SKM-1 treated with dmso at 0.1 percent for 144 hours (cell line): Measurements from ENCODE around the gene GALNT10.

Experiments used
- DNase-seq: peaks from one replicate; lab custom pipeline; 2025; ENCODE audit not compliant: unreplicated experiment; lab: John Stamatoyannopoulos, UW

Gene GALNT10

GRCh38 chr5:154262342-154262741 lies 71.8 kb downstream of the GALNT10 start:
- DNase-seq: no peak

GRCh38 chr5:154264549-154265196 lies 74.1 kb downstream of the GALNT10 start:
- no peak for DNase-seq

GRCh38 chr5:154265197-154265773 lies 74.8 kb downstream of the GALNT10 start:
- DNase-seq: no peak

- no peak for DNase-seq
Measured at GRCh38 chr5:154267516-154267915, 77.0 kb downstream of the GALNT10 start.

GRCh38 chr5:154268073-154268472 lies 77.5 kb downstream of the GALNT10 start:
- no peak for DNase-seq

- no peak for DNase-seq
Measured at GRCh38 chr5:154269414-154269813, 78.9 kb downstream of the GALNT10 start.

- DNase-seq: no peak
Measured at GRCh38 chr5:154271466-154271865, 80.9 kb downstream of the GALNT10 start.

GRCh38 chr5:154271936-154272514 lies 81.5 kb downstream of the GALNT10 start:
- DNase-seq: no peak

GRCh38 chr5:154273028-154273617 lies 82.6 kb downstream of the GALNT10 start:
- DNase-seq: no peak

- DNase-seq: peak; percentile 23
Measured at GRCh38 chr5:154273963-154274827, 83.7 kb downstream of the GALNT10 start.

- DNase-seq: no peak
Measured at GRCh38 chr5:154274828-154275185, 84.3 kb downstream of the GALNT10 start.

- no peak for DNase-seq
Measured at GRCh38 chr5:154275566-154275965, 85.0 kb downstream of the GALNT10 start.

- DNase-seq: no peak
Measured at GRCh38 chr5:154276261-154276972, 85.9 kb downstream of the GALNT10 start.

- DNase-seq: no peak
Measured at GRCh38 chr5:154276973-154277331, 86.4 kb downstream of the GALNT10 start.

- DNase-seq: no peak
Measured at GRCh38 chr5:154277499-154277898, 87.0 kb downstream of the GALNT10 start.

GRCh38 chr5:154278186-154278585 lies 87.7 kb downstream of the GALNT10 start:
- no peak for DNase-seq

- no peak for DNase-seq
Measured at GRCh38 chr5:154278908-154279307, 88.4 kb downstream of the GALNT10 start.

GRCh38 chr5:154284433-154284832 lies 93.9 kb downstream of the GALNT10 start:
- peak; percentile 59 for DNase-seq

GRCh38 chr5:154285661-154286408 lies 95.3 kb downstream of the GALNT10 start:
- no peak for DNase-seq

- DNase-seq: no peak
Measured at GRCh38 chr5:154286557-154286956, 96.0 kb downstream of the GALNT10 start.
